ENCODE data around the gene CALML6. TPM values are rescaled to one million over a fixed set of nuclear protein-coding genes. Genes with fewer than 3 reads are reported as not detected.

The CALML6 gene
- total RNA-seq, 2 experiments from 2014 or later: 0.47 to 0.69 TPM

DNA sequence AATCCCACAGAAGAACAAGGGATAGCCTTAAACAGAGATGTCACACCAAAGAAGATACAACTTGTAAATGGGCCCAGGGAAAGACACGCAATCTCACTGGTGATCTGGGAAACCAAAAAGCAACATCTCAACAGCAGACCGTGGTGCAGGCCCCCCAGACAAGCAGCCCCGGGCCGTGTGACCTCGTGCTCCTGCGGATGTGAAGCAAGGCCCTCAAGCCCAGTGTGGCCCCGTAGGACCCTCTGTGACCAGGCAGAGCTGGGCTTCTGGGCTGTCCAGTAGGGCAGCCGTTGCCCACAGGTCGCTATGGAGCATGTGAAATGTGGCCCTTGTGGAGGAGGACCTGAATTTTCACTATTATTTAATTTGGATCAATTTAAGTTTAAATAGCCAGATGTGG, 39.0 kb downstream of the CALML6 start:
- CTCF ChIA-PET: no interaction called here
- no peak overlapping the region for H3K4me3 Mint-ChIP-seq
- TF ChIP-seq, protein P1, sequence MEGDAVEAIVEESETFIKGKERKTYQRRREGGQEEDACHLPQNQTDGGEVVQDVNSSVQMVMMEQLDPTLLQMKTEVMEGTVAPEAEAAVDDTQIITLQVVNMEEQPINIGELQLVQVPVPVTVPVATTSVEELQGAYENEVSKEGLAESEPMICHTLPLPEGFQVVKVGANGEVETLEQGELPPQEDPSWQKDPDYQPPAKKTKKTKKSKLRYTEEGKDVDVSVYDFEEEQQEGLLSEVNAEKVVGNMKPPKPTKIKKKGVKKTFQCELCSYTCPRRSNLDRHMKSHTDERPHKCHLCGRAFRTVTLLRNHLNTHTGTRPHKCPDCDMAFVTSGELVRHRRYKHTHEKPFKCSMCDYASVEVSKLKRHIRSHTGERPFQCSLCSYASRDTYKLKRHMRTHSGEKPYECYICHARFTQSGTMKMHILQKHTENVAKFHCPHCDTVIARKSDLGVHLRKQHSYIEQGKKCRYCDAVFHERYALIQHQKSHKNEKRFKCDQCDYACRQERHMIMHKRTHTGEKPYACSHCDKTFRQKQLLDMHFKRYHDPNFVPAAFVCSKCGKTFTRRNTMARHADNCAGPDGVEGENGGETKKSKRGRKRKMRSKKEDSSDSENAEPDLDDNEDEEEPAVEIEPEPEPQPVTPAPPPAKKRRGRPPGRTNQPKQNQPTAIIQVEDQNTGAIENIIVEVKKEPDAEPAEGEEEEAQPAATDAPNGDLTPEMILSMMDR (IDR thresholded peaks at IDR 0.05): no peak

DNA sequence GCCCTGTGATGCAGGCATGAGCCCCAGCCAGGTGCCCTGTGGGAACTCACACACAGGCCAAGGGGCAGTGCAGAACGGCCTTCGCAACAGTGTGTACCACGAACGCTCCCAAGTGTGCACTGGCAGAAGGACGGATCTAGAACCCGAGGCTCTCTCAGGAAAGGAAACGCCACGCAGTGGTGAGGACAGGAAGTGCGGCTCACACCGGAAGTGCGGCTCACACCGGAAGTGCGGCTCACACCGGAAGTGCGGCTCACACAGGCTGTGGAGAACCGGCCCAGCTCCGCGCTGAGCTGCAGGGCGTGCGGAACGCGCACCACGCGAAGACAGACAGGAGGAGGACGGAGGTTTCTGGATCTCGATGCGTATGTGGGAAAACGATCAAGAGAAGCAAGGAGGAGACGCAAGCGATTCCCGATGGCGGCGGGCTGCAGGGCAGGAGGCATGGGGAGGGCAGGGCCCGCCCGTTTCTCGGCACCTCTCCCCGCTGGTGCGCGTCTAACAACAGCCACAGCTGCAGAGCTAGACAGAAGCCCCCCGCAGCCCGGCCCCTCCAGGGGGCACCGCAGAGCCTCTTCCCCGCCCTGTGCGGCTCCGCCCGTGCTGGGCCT, 39.9 kb downstream of the CALML6 start:
- Mint-ChIP-seq H3K4me1 (ENCODE audit: low read depth) (no peaks in the 10 kb centered on the region), H3K9me3 (peaks cover 3% of the 10 kb centered on the region), H3K36me3 (ENCODE audit: low read depth) (no peaks in the 10 kb centered on the region), H3K27ac (no peak overlapping the region), H3K4me3 (no peak overlapping the region), H3K27me3 (peaks cover 29% of the 10 kb centered on the region)
- DNase-seq (peak in 1 of 14 experiments; percentile 8), ATAC-seq (ENCODE audit: poor library complexity) (no peak)
- no peaks in the 10 kb centered on the region for H3K36me3 ChIP-seq (ENCODE audit: insufficient read depth, low read length)
- H3K9me3 ChIP-seq (ENCODE audit: control insufficient read depth in 1 of 2, insufficient read depth in 1 of 2, low read length in 2 of 2): peaks cover 0 to 17% of the 10 kb centered on the region in 2 experiments
- no peak overlapping the region for H3K27ac ChIP-seq (ENCODE audit: low read depth in 1 of 2, low read length in 2 of 2)
- no peak overlapping the region for H3K4me3 ChIP-seq (ENCODE audit: low read length)
- H3K4me1 ChIP-seq (ENCODE audit: insufficient read depth, low read length): peaks cover 3% of the 10 kb centered on the region
- H3K27me3 ChIP-seq (ENCODE audit: control insufficient read depth in 1 of 2, insufficient read depth in 2 of 2, low read length in 2 of 2): peaks cover 7% of the 10 kb centered on the region in 2 experiments
- TF ChIP-seq, protein P1 (IDR thresholded peaks at IDR 0.05): no peak
- intact Hi-C loops (cut with DNase I, micrococcal nuclease): no loop called here
- CTCF ChIA-PET: no interaction called here
- POLR2A ChIA-PET: no interaction called here

More for the DNA sequence above, 39.0 kb downstream of the CALML6 start:
- H3K9me3 ChIP-seq (ENCODE audit: control insufficient read depth in 1 of 2, insufficient read depth in 1 of 2, low read length in 2 of 2): peaks cover 0 to 17% of the 10 kb centered on the region in 2 experiments
- H3K4me1 Mint-ChIP-seq (ENCODE audit: low read depth): no peaks in the 10 kb centered on the region
- POLR2A ChIA-PET: no interaction called here
- DNase-seq (no peak), ATAC-seq (ENCODE audit: poor library complexity) (no peak)
- peaks cover 0 to 2% of the 10 kb centered on the region in 2 experiments for H3K27me3 ChIP-seq (ENCODE audit: control insufficient read depth in 1 of 2, insufficient read depth in 2 of 2, low read length in 2 of 2)
- no peak overlapping the region for H3K27ac ChIP-seq (ENCODE audit: low read depth in 1 of 2, low read length in 2 of 2)
- no peaks in the 10 kb centered on the region for H3K36me3 ChIP-seq (ENCODE audit: insufficient read depth, low read length)
- peaks cover 3% of the 10 kb centered on the region for H3K9me3 Mint-ChIP-seq
- peaks cover 25% of the 10 kb centered on the region for H3K27me3 Mint-ChIP-seq
- H3K27ac Mint-ChIP-seq: no peak overlapping the region
- H3K4me3 ChIP-seq (ENCODE audit: low read length): no peak overlapping the region
- no peaks in the 10 kb centered on the region for H3K4me1 ChIP-seq (ENCODE audit: insufficient read depth, low read length)
- H3K36me3 Mint-ChIP-seq (ENCODE audit: low read depth): no peaks in the 10 kb centered on the region
- intact Hi-C loops (cut with DNase I, micrococcal nuclease): no loop called here

DNA sequence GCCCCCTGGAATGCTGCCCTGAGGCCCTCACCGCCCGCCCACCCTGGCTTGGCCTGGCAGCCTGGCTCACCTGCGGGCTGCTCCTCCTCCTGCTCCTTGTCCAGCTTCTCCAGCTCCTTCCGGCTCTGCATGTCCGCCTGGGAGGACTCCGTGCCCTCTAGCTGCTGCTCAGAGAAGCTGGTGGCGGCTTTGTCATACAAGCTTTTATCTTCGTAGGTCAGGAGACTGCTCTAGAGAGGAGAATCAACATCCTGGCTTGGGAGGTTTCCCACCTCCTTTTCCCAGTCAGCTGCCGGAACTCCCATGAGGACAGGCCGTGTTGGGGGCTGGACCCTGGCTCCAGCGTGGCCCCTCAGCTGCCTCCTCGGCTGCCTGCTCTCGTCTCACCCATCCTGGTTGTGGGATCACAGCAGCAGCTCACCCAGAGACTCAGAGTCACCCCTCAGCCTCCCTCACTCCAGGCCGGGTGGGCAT, 40.6 kb downstream of the CALML6 start:
- H3K36me3 Mint-ChIP-seq (ENCODE audit: low read depth): no peaks in the 10 kb centered on the region
- POLR2A ChIA-PET: no interaction called here

More for the DNA sequence above, 40.6 kb downstream of the CALML6 start:
- Histone ChIP-seq H3K9me3 (ENCODE audit: control insufficient read depth in 1 of 2, insufficient read depth in 1 of 2, low read length in 2 of 2) (peaks cover 0 to 17% of the 10 kb centered on the region in 2 experiments), H3K36me3 (ENCODE audit: insufficient read depth, low read length) (no peaks in the 10 kb centered on the region), H3K27me3 (ENCODE audit: control insufficient read depth in 1 of 2, insufficient read depth in 2 of 2, low read length in 2 of 2) (peaks cover 12 to 14% of the 10 kb centered on the region in 2 experiments), H3K4me3 (ENCODE audit: low read length) (no peak overlapping the region), H3K4me1 (ENCODE audit: insufficient read depth, low read length) (peaks cover 7% of the 10 kb centered on the region), H3K27ac (ENCODE audit: low read depth in 1 of 2, low read length in 2 of 2) (no peak overlapping the region)
- Mint-ChIP-seq H3K4me1 (ENCODE audit: low read depth) (no peaks in the 10 kb centered on the region), H3K4me3 (no peak overlapping the region), H3K27ac (no peak overlapping the region), H3K9me3 (peaks cover 3% of the 10 kb centered on the region), H3K27me3 (peaks cover 33% of the 10 kb centered on the region)
- peak in 1 of 14 experiments; percentile 2 for DNase-seq
- TF ChIP-seq, protein P1 (IDR thresholded peaks at IDR 0.05): no peak
- intact Hi-C loops (cut with DNase I, micrococcal nuclease): no loop called here
- no peak for ATAC-seq (ENCODE audit: poor library complexity)
- CTCF ChIA-PET: no interaction called here

Data from CD4-positive, alpha-beta T cell (primary cell).